K562 (cell line): ENCODE measurements around the gene RYK. TPM values are rescaled to one million over a fixed set of nuclear protein-coding genes. Genes with fewer than 3 reads are reported as not detected.

ENCODE experiments used
- ATAC-seq: fragments of 200-7000 bp; cut with Tn5 transposase; 3 replicates; pipeline ENCODE4 v1.9.1; 2020; ENCODE audit warnings: moderate library complexity
- Bru-seq: library from RNA; stranded (reverse); fragments of 400-500 nt; gene quantifications from one replicate; lab custom pipeline; 2021; lab: Mats Ljungman, UMichigan
- BruChase-seq, 2 experiments: library from RNA; stranded (reverse); fragments of 400-500 nt; gene quantifications; one replicate each; lab custom pipeline; 2021; lab: Mats Ljungman, UMichigan
- BruUV-seq: library from RNA; stranded (reverse); fragments of 400-500 nt; replicated peaks from 2 replicates; lab custom pipeline; 2021; lab: Mats Ljungman, UMichigan
- CTCF ChIA-PET: fragments of 300-600 bp; formaldehyde crosslinking; extraction: SDS; loops from one replicate; lab custom pipeline; 2021; ENCODE audit warnings: low intra/inter-chr PET ratio; lab: Yijun Ruan, JAX
- POLR2A ChIA-PET: fragments of 300-600, 350-650 bp; sonication (Branson Sonifier 250); formaldehyde crosslinking; extraction: SDS; loops from one replicate; lab custom pipeline; 2021; ENCODE audit warnings: antibody characterized with exemption, inconsistent platforms; lab: Yijun Ruan, JAX
- DNase-seq, 4 experiments: peaks; one replicate each; pipeline versions ENCODE4 v3.0.0 to v3.0.0-alpha.2; 2011 to 2018; ENCODE audit warnings: low spot score in 3 of 4, mixed read lengths in 3 of 4; ENCODE audit errors: extremely low read depth in 1 of 4
- FAIRE-seq: peaks from 2 replicates; lab custom pipeline; 2011; peaks lifted over from hg19 to GRCh38; lab: Jason Lieb, UNC
- H2AFZ ChIP-seq: 2 replicates; pipeline ENCODE4 v1.6.0; 2011; ENCODE audit warnings: low read depth, low read length, control low read depth, inconsistent platforms
- H3K27ac ChIP-seq: fragments of 200-600 bp; 3 replicates; pipeline ENCODE4 v1.8.0; 2011; ENCODE audit warnings: low read depth, mild to moderate bottlenecking, control low read depth, inconsistent platforms, low read length, moderate library complexity, mixed read lengths; ENCODE audit errors: extremely low read depth
- H3K27me3 ChIP-seq, 2 experiments: fragments of 300-600 bp in 1 of 2; 2 replicates in 1 of 2; 3 replicates in 1 of 2; pipeline versions ENCODE4 v1.6.0 to v1.8.0; 2011; ENCODE audit warnings: inconsistent platforms in 2 of 2, low read length in 2 of 2, mild to moderate bottlenecking in 1 of 2, mixed read lengths in 1 of 2, moderate library complexity in 1 of 2; ENCODE audit not compliant: control insufficient read depth in 2 of 2, insufficient read depth in 2 of 2
- H3K36me3 ChIP-seq: fragments of 300-600 bp; 3 replicates; pipeline ENCODE4 v1.8.0; 2011; ENCODE audit warnings: mild to moderate bottlenecking, low read length, inconsistent platforms; ENCODE audit not compliant: control insufficient read depth, insufficient read depth
- H3K4me1 ChIP-seq, 2 experiments: fragments of 200-600 bp in 1 of 2; replicated peaks in 1 of 2; 2 replicates in 1 of 2; 3 replicates in 1 of 2; pipeline versions ENCODE4 v1.5.1 to v1.8.0; 2011; ENCODE audit warnings: inconsistent platforms in 2 of 2, low read length in 2 of 2, mild to moderate bottlenecking in 1 of 2, mixed read lengths in 1 of 2, moderate library complexity in 1 of 2; ENCODE audit not compliant: control insufficient read depth in 2 of 2, insufficient read depth in 2 of 2
- H3K4me2 ChIP-seq: 2 replicates; pipeline ENCODE4 v1.6.1; 2011; ENCODE audit warnings: low read length, control low read depth, inconsistent platforms, mixed read lengths; ENCODE audit not compliant: insufficient read depth
- H3K4me3 ChIP-seq: fragments of 200-600 bp; sonication (generic), shearing (Covaris generic); 2 replicates; pipeline ENCODE4 v1.5.1; 2016; ENCODE audit warnings: control low read depth, inconsistent platforms
- H3K79me2 ChIP-seq: fragments of 200-600 bp; 3 replicates; pipeline ENCODE4 v1.8.0; 2011; ENCODE audit warnings: low read length, inconsistent platforms; ENCODE audit not compliant: control insufficient read depth, insufficient read depth
- H3K9ac ChIP-seq, 2 experiments: 2 replicates each; pipeline versions ENCODE4 v1.6.0 to v1.6.1; 2011; ENCODE audit warnings: low read depth in 2 of 2, low read length in 2 of 2, control low read depth in 1 of 2, inconsistent platforms in 1 of 2, mild to moderate bottlenecking in 1 of 2, mixed read lengths in 1 of 2; ENCODE audit not compliant: insufficient read depth in 1 of 2
- H3K9me1 ChIP-seq: one replicate; pipeline ENCODE4 v1.6.0; 2011; ENCODE audit warnings: inconsistent platforms, mild to moderate bottlenecking, low read length, moderate library complexity; ENCODE audit not compliant: control insufficient read depth, insufficient read depth
- H3K9me3 ChIP-seq: replicated peaks from 2 replicates; pipeline ENCODE4 v1.5.1; 2011; ENCODE audit warnings: low read depth, low read length, inconsistent platforms; ENCODE audit not compliant: control insufficient read depth, insufficient read depth
- H4K20me1 ChIP-seq: replicated peaks from 2 replicates; pipeline ENCODE4 v1.6.1; 2011; ENCODE audit warnings: low read length, inconsistent platforms, mixed read lengths; ENCODE audit not compliant: control insufficient read depth, insufficient read depth
- CBX5 ChIP-seq: IDR thresholded peaks from 2 replicates; pipeline ENCODE4 v1.6.1; 2014; ENCODE audit warnings: low read depth, borderline replicate concordance
- CTBP1 ChIP-seq: fragments of 450-650 bp; IDR thresholded peaks from 2 replicates; pipeline ENCODE4 v1.6.1; 2016; ENCODE audit warnings: borderline replicate concordance
- ELF1 ChIP-seq: fragments of 200-800 bp; sonication (Bioruptor generic); IDR thresholded peaks from 2 replicates; pipeline ENCODE4 v1.6.1; 2016; ENCODE audit warnings: missing genetic modification characterization, missing compliant biosample characterization
- EP400 ChIP-seq: fragments of 450-650 bp; IDR thresholded peaks from 2 replicates; pipeline ENCODE4 v1.6.1; 2017; ENCODE audit warnings: antibody characterized with exemption, mild to moderate bottlenecking, moderate library complexity
- NR2C1 ChIP-seq, 2 experiments: fragments of 450-650 bp; IDR thresholded peaks; 2 replicates each; pipeline ENCODE4 v1.6.1; 2017; ENCODE audit warnings: mild to moderate bottlenecking in 2 of 2, antibody characterized with exemption in 1 of 2, inconsistent platforms in 1 of 2, missing compliant biosample characterization in 1 of 2, missing genetic modification characterization in 1 of 2
- NUFIP1 ChIP-seq: fragments of 450-650 bp; IDR thresholded peaks from 2 replicates; pipeline ENCODE4 v1.6.1; 2018; ENCODE audit not compliant: partially characterized antibody
- RCOR1 ChIP-seq, 2 experiments: IDR thresholded peaks; 2 replicates each; pipeline ENCODE4 v1.6.1; 2012; ENCODE audit warnings: low read depth in 2 of 2, low read length in 2 of 2, borderline replicate concordance in 1 of 2, improper control_type of control experiment in 1 of 2
- SUPT5H ChIP-seq: fragments of 450-650 bp; IDR thresholded peaks from 2 replicates; pipeline ENCODE4 v1.6.1; 2016
- ZBTB11 ChIP-seq, 3 experiments: fragments of 200-800 bp in 1 of 3; fragments of 250-450 bp in 1 of 3; fragments of 450-650 bp in 1 of 3; sonication (Bioruptor Pico) in 1 of 3; sonication (Bioruptor generic) in 1 of 3; formaldehyde crosslinking in 1 of 3; IDR thresholded peaks; 2 replicates each; pipeline versions ENCODE4 v1.6.1 to v1.8.0; 2016 to 2022; ENCODE audit warnings: mild to moderate bottlenecking in 2 of 3, missing genetic modification characterization in 2 of 3, missing compliant biosample characterization in 1 of 3, moderate library complexity in 1 of 3
- ZNF217 ChIP-seq: sonication (generic); formaldehyde crosslinking; IDR thresholded peaks from 2 replicates; pipeline ENCODE4 v1.8.0; 2022; ENCODE audit warnings: mild to moderate bottlenecking, missing genetic modification reagents
- ZNF224 ChIP-seq: sonication (generic); formaldehyde crosslinking; IDR thresholded peaks from 2 replicates; pipeline ENCODE4 v1.8.0; 2022; ENCODE audit warnings: mild to moderate bottlenecking, missing genetic modification reagents
- ZNF707 ChIP-seq: fragments of 250-450 bp; sonication (Bioruptor Pico); conservative IDR thresholded peaks from 2 replicates; pipeline ENCODE4 v1.8.0; 2022; ENCODE audit warnings: inconsistent platforms, mild to moderate bottlenecking, moderate library complexity
- WGBS: fragments of 100-300 bp; shearing (Covaris generic); methylation state at CpG from one replicate; pipeline ENCODE4 v1.1.6; 2016; ENCODE audit warnings: low coverage, mixed read lengths; ENCODE audit not compliant: insufficient coverage; ENCODE audit errors: missing lambda C conversion rate; 5-methylcytosine and 5-hydroxymethylcytosine counted together
- in situ Hi-C: fragments of 300-500 bp; cut with MboI; formaldehyde crosslinking; loops from 4 replicates; pipeline ENCODE4 v1.15.0; 2018; ENCODE audit warnings: inconsistent platforms, mixed read lengths
- intact Hi-C: fragments of 100-400 bp; cut with micrococcal nuclease; formaldehyde crosslinking; loops from 2 replicates; pipeline ENCODE4 v1.14.2; 2022
- long read RNA-seq, 3 experiments: library from polyadenylated mRNA in 2 of 3; library from RNA in 1 of 3; unstranded in 2 of 3; stranded (forward) in 1 of 3; transcript quantifications; one replicate each; pipeline ENCODE4 v2.0.0, GENCODE V29; 2019 to 2022
- polyA minus RNA-seq, 3 experiments: library from RNA; depleted of rRNA, polyadenylated mRNA; stranded (reverse); fragments of >200 nt; gene quantifications; 2 replicates each; pipeline ENCODE4 v1.2.3, GENCODE V29; 2011
- polyA plus RNA-seq, 8 experiments: library from polyadenylated mRNA; depleted of rRNA in 4 of 8; stranded (reverse) in 5 of 8; unstranded in 3 of 8; fragments of >200 nt; fragmentation: Nextera tagmentation in 2 of 8; fragmentation: Illumina TruSeq in 1 of 8; extraction: Ambion mirVana in 2 of 8; extraction: Trizol in 1 of 8; gene quantifications; 2 replicates each; pipeline versions ENCODE4 v1.2.1 to v1.2.3, GENCODE V29; 2011 to 2014; ENCODE audit warnings: inconsistent platforms in 1 of 8, missing spikeins in 1 of 8
- total RNA-seq, 7 experiments: library from RNA; depleted of rRNA in 6 of 7; stranded (reverse); fragments of >200 nt in 6 of 7; fragmentation: Illumina TruSeq in 2 of 7; extraction: Trizol in 2 of 7; gene quantifications; 2 replicates each; pipeline versions ENCODE4 v1.2.1 to v1.2.3, GENCODE V29; 2011 to 2021; ENCODE audit warnings: low replicate concordance in 1 of 7

Gene RYK
- 31.7 and 76.0 TPM in 2 replicates for total RNA-seq (2011; cell fraction: chromatin; rRNA removed; ENCODE audit: low replicate concordance)
- total RNA-seq (2011; cell fraction: nucleolus; rRNA removed), result 10.7 and 16.3 TPM in 2 replicates
- 39.4 and 55.0 TPM in 2 replicates for total RNA-seq (2011; cell fraction: nucleoplasm; rRNA removed)
- total RNA-seq (2014; rRNA removed) (16.1 and 20.1 TPM in 2 replicates), total RNA-seq (2014; rRNA removed; fragmentation: Illumina TruSeq; extraction: Trizol) (22.3 and 24.5 TPM in 2 replicates), total RNA-seq (2015; rRNA removed; fragmentation: Illumina TruSeq; extraction: Trizol) (23.8 and 29.5 TPM in 2 replicates), total RNA-seq (2021) (13.2 and 13.8 TPM in 2 replicates), polyA plus RNA-seq (2011; rRNA removed) (22.1 and 23.8 TPM in 2 replicates), polyA plus RNA-seq (2014; fragmentation: Illumina TruSeq; extraction: Trizol) (19.7 and 25.1 TPM in 2 replicates), polyA plus RNA-seq (2014; fragmentation: Nextera tagmentation; extraction: Ambion mirVana) (1 to 10 TPM; 4.2 to 4.9 TPM), polyA plus RNA-seq (2014; rRNA removed) (15.3 and 16.6 TPM in 2 replicates), polyA minus RNA-seq (2011; rRNA and poly(A)+ RNA removed) (26.9 and 36.9 TPM in 2 replicates), Bru-seq, nascent RNA (percentile 76 among the genes with signal in this experiment), BruChase-seq, experiment 1, labeled RNA remaining after a 2-hour chase (percentile 80 among the genes with signal in this experiment), BruChase-seq, experiment 2, labeled RNA remaining after a 6-hour chase (percentile 80 among the genes with signal in this experiment)
- polyA plus RNA-seq (2011; cell fraction: cytosol; rRNA removed), result 7.5 and 12.4 TPM in 2 replicates
- 37.1 and 37.4 TPM in 2 replicates for polyA plus RNA-seq (2011; cell fraction: nucleus; rRNA removed)
- 9.5 and 12.1 TPM in 2 replicates for polyA plus RNA-seq (2012)
- 6.3 and 7.3 TPM in 2 replicates for polyA minus RNA-seq (2011; cell fraction: cytosol; rRNA and poly(A)+ RNA removed)
- 24.6 and 36.5 TPM in 2 replicates for polyA minus RNA-seq (2011; cell fraction: nucleus; rRNA and poly(A)+ RNA removed)
- long read RNA-seq, experiment 1, transcript RYK-209 (15 exons, 2,934 nt), result minor isoform, 22 of 66 reads
- long read RNA-seq, experiment 1, transcript RYK-201 (15 exons, 2,667 nt), result major isoform, 27 of 66 reads
- long read RNA-seq, experiment 1, partial matches to known transcripts, result 6 of 66 reads
- long read RNA-seq, experiment 1, other reads (novel, unspliced or antisense), result 11 of 66 reads
- long read RNA-seq, experiment 2, partial matches to known transcripts, result 1 of 8 reads
- long read RNA-seq, experiment 2, other reads (novel, unspliced or antisense), result 4 of 8 reads
- long read RNA-seq, experiment 3, partial matches to known transcripts, result 2 of 2 reads
- long read RNA-seq, experiment 3, other reads (novel, unspliced or antisense), result 0 of 2 reads

GRCh38 chr3:134250717-134251220 lies at the start of gene RYK:
TSS of gene RYK (minus strand) at chr3:134250859. CDS start at chr3:134250654, 205 bp downstream.
- intact Hi-C loops, result no loop called here
- CTCF ChIA-PET, result no interaction called here
- no peaks in the 10 kb centered on the region for H3K9me1 ChIP-seq
- no peaks in the 10 kb centered on the region; the same call in 2 of the 3 replicates for H3K36me3 ChIP-seq
- POLR2A ChIA-PET, result interaction anchor here (0.7 to 1.0 kb wide), 3 partner anchors 20 to 28 kb away, joined by 3 to 4 read pairs (median 4); no protein-coding TSS in a partner anchor
- H2AFZ ChIP-seq, result peak within 1 kb of the TSS; percentile 92
- peaks cover 46% of the 10 kb centered on the region for H3K79me2 ChIP-seq
- no peaks in the 10 kb centered on the region for H3K27me3 ChIP-seq
- FAIRE-seq (no peak), ATAC-seq (peak; percentile 82), DNase-seq (peak; percentile 80 to 83 (median 82))
- 0% methylated on average over 13 of the region's 59 CpGs for WGBS
- H3K4me2 ChIP-seq, result peak within 1 kb of the TSS; percentile 90
- peak within 1 kb of the TSS; percentile 68 for H3K4me3 ChIP-seq
- H3K27ac ChIP-seq, result peak within 1 kb of the TSS; percentile 73
- BruUV-seq, result no TSS peak
- H3K9me3 ChIP-seq, result no peaks in the 10 kb centered on the region; the same call in 1 of the 2 replicates
- in situ Hi-C loops, result no loop called here
- H3K9ac ChIP-seq, result peak within 1 kb of the TSS; percentile 66 to 90
- no peaks in the 10 kb centered on the region for H4K20me1 ChIP-seq
- peaks cover 0 to 13% of the 10 kb centered on the region in 2 experiments; a peak in 2 of 5 replicates for H3K4me1 ChIP-seq
- peak in 1 of 2 experiments; percentile 47; a peak in 1 of 4 replicates for TF ChIP-seq RCOR1 (IDR thresholded peaks at IDR 0.05; ENCODE audit: borderline replicate concordance in 1 of 2, low read depth in 2 of 2, low read length in 2 of 2)
- TF ChIP-seq ZNF707, result no peak
- TF ChIP-seq SUPT5H, result peak; percentile 77
- TF ChIP-seq ZBTB11 (CRISPR knock-in tag; IDR thresholded peaks at IDR 0.05), result peak in 1 of 3 experiments; percentile 60; a peak in 3 of 6 replicates
- no peak for TF ChIP-seq NUFIP1
- TF ChIP-seq ZNF217 (CRISPR knock-in tag), result no peak
- no peak for TF ChIP-seq NR2C1 (IDR thresholded peaks at IDR 0.05)
- no peak for TF ChIP-seq NR2C1 (tag; IDR thresholded peaks at IDR 0.05)
- TF ChIP-seq ELF1 (tag), result peak; percentile 48; the same call in 1 of the 2 replicates
- TF ChIP-seq CTBP1, result peak; percentile 38
- peak; percentile 55; the same call in 1 of the 2 replicates for TF ChIP-seq EP400
- no peak for TF ChIP-seq CBX5
- no peak for TF ChIP-seq ZNF224 (CRISPR knock-in tag)
